Upper lobe of left lung (tissue), 6 donors: ENCODE measurements around the gene STAT3. TPM values are rescaled to one million over a fixed set of nuclear protein-coding genes. Genes with fewer than 3 reads are reported as not detected.
"Not testable (repeated sequence)": the region's sequence is repeated elsewhere in the genome, so short reads cannot be mapped to it uniquely, and the experiment has no call there.

Source experiments
- ATAC-seq, 2 donors: fragments of 200-7000 bp; cut with Tn5 transposase; one replicate each; pipeline ENCODE4 v1.9.1; 2022; ENCODE audit warnings: mild to moderate bottlenecking in 2 of 2, moderate library complexity in 2 of 2; ENCODE audit not compliant: low FRiP score in 2 of 2
- DNase-seq, 2 donors: peaks; one replicate each; pipeline ENCODE4 v3.0.0-alpha.2; 2019 to 2020
- H3K27ac ChIP-seq, 4 donors: fragments of 200-600 bp; sonication (generic); one replicate each; pipeline ENCODE4 v1.5.1; 2016 to 2019
- H3K27me3 ChIP-seq, 4 donors: fragments of 200-600 bp; sonication (generic); one replicate each; pipeline ENCODE4 v1.5.1; 2017 to 2019
- H3K36me3 ChIP-seq, 4 donors: fragments of 200-600 bp; sonication (generic); one replicate each; pipeline ENCODE4 v1.5.1; 2016 to 2019
- H3K4me1 ChIP-seq, 4 donors: fragments of 200-600 bp; sonication (generic); one replicate each; pipeline ENCODE4 v1.5.1; 2018 to 2019
- H3K4me3 ChIP-seq, 4 donors: fragments of 200-600 bp; sonication (generic); one replicate each; pipeline ENCODE4 v1.5.1; 2017 to 2019; ENCODE audit warnings: mild to moderate bottlenecking in 2 of 4, moderate library complexity in 1 of 4
- H3K9me3 ChIP-seq, 4 donors: fragments of 200-600 bp; sonication (generic); one replicate each; pipeline ENCODE4 v1.5.1; 2018 to 2019
- EP300 ChIP-seq, 4 donors: sonication (generic); formaldehyde crosslinking; IDR thresholded peaks; one replicate each; pipeline ENCODE4 v1.5.1; 2017; ENCODE audit warnings: antibody characterized with exemption in 4 of 4, control low read depth in 2 of 4
- POLR2A ChIP-seq, 4 donors: fragments of 450-650 bp; IDR thresholded peaks; one replicate each; pipeline ENCODE4 v1.5.1; 2016 to 2017; ENCODE audit warnings: antibody characterized with exemption in 4 of 4, mild to moderate bottlenecking in 2 of 4
- POLR2AphosphoS5 ChIP-seq, 2 donors: sonication (generic); formaldehyde crosslinking; IDR thresholded peaks; one replicate each; pipeline ENCODE4 v1.5.1; 2017; ENCODE audit warnings: antibody characterized with exemption in 2 of 2
- WGBS, 2 donors: methylation state at CpG; one replicate each; pipeline ENCODE4 v1.1.5; 2017 to 2018; 5-methylcytosine and 5-hydroxymethylcytosine counted together
- total RNA-seq, 6 donors: library from RNA; depleted of rRNA in 4 of 6; stranded (reverse); fragments of >200 nt in 4 of 6; gene quantifications; one replicate each; pipeline versions ENCODE4 v1.1.0 to v1.2.1, GENCODE V29; 2016 to 2021
- TF ChIP-seq, protein P1 (sequence below), 6 experiments: fragments of 450-650 bp in 4 of 6; fragments of 200-600 bp in 2 of 6; sonication (generic) in 2 of 6; IDR thresholded peaks; one replicate each; pipeline ENCODE4 v1.5.1; 2016 to 2019; ENCODE audit warnings: antibody characterized with exemption in 6 of 6
- donor health status: DM: no; HTN: no; CAD: no; lungs with moderate emphysema.
- donor health status: DM: no; HTN: yes; CAD: no; lungs with severe emphysema.

STAT3 gene
- total RNA-seq, 6 donors from 2014 or later = 228 to 335 (median 264) TPM

DNA sequence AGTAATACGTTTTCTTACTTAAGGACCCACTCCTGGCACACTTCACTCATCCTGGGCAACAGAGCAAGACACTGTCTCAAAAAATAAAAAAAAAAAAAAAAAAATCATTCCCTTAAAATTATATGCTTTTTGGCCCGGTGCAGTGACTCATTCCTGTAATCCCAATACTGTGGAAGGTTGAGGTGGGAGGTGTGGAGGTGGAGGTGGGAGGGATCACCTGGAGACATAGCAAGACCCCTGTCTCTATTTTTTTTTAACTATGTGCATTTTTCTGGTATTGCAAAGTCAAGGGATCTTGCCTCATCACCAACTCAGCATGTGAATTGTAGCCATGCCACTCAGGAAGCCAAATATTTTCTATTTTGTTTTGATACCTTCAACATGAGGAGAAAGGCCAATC is 121.8 kb downstream of the STAT3 start:
- H3K36me3 ChIP-seq = no peaks in the 10 kb centered on the region
- TF ChIP-seq POLR2A (IDR thresholded peaks at IDR 0.05) (no peak), EP300 (IDR thresholded peaks at IDR 0.05) (no peak), POLR2AphosphoS5 (IDR thresholded peaks at IDR 0.05) (no peak)
- TF ChIP-seq, protein P1, sequence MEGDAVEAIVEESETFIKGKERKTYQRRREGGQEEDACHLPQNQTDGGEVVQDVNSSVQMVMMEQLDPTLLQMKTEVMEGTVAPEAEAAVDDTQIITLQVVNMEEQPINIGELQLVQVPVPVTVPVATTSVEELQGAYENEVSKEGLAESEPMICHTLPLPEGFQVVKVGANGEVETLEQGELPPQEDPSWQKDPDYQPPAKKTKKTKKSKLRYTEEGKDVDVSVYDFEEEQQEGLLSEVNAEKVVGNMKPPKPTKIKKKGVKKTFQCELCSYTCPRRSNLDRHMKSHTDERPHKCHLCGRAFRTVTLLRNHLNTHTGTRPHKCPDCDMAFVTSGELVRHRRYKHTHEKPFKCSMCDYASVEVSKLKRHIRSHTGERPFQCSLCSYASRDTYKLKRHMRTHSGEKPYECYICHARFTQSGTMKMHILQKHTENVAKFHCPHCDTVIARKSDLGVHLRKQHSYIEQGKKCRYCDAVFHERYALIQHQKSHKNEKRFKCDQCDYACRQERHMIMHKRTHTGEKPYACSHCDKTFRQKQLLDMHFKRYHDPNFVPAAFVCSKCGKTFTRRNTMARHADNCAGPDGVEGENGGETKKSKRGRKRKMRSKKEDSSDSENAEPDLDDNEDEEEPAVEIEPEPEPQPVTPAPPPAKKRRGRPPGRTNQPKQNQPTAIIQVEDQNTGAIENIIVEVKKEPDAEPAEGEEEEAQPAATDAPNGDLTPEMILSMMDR (IDR thresholded peaks at IDR 0.05) = no peak
- H3K27me3 ChIP-seq = no peaks in the 10 kb centered on the region
- 88% methylated on average over 2 of the region's 2 CpGs for WGBS, 2 donors
- DNase-seq (no peak), ATAC-seq (no peak)
- H3K4me3 ChIP-seq = no peak overlapping the region
- no peaks in the 10 kb centered on the region for H3K9me3 ChIP-seq
- H3K27ac ChIP-seq = peak overlapping the region in 1 of 4 donors; percentile 64
- peaks cover 0 to 35% (median 12%) of the 10 kb centered on the region in 4 donors for H3K4me1 ChIP-seq

DNA sequence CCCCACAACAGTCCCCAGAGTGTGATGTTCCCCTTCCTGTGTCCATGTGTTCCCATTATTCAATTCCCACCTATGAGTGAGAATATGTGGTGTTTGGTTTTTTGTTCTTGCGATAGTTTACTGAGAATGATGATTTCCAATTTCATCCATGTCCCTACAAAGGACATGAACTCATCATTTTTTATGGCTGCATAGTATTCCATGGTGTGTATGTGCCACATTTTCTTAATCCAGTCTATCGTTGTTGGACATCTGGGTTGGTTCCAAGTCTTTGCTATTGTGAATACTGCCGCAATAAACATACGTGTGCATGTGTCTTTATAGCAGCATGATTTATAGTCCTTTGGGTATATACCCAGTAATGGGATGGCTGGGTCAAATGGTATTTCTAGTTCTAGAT is 123.9 kb downstream of the STAT3 start:
- WGBS, 2 donors = no CpG with 5 or more reads among the region's 4 CpGs
- H3K4me1 ChIP-seq = peaks cover 0 to 22% (median 11%) of the 10 kb centered on the region in 4 donors
- ATAC-seq, H3K4me3 ChIP-seq, H3K36me3 ChIP-seq, H3K9me3 ChIP-seq, H3K27me3 ChIP-seq, DNase-seq, H3K27ac ChIP-seq: not testable (repeated sequence)

Other genes starting within 250 kb of the STAT3 start
- gene RAB5C, start 233.5 kb downstream of the STAT3 start, total RNA-seq = 100 to 1,000 TPM in 3 of 6 donors, 10 to 100 TPM in 3; 57.6 to 183 (median 133) TPM
- gene KCNH4, start 207.3 kb downstream of the STAT3 start, total RNA-seq = under 1 TPM in 2 of 6 donors, not detected in 4; under 0.01 to 0.27 TPM
- gene HCRT, start 203.0 kb downstream of the STAT3 start, total RNA-seq = not detected
- gene GHDC, start 193.9 kb downstream of the STAT3 start, total RNA-seq = 10 to 100 TPM; 24.3 to 40.9 (median 33.0) TPM
- gene STAT5B, start 112.1 kb downstream of the STAT3 start, total RNA-seq = 100 to 1,000 TPM in 1 of 6 donors, 10 to 100 TPM in 5; 48.6 to 115 (median 66.3) TPM
- gene STAT5A, start 99.9 kb downstream of the STAT3 start, total RNA-seq = 100 to 1,000 TPM in 1 of 6 donors, 10 to 100 TPM in 5; 33.7 to 119 (median 70.3) TPM
- gene CAVIN1, start 34.8 kb upstream of the STAT3 start, total RNA-seq = 100 to 1,000 TPM in 5 of 6 donors, 10 to 100 TPM in 1; 89.1 to 406 (median 307) TPM
- gene ATP6V0A1, start 70.4 kb upstream of the STAT3 start, total RNA-seq = 100 to 1,000 TPM in 3 of 6 donors, 10 to 100 TPM in 3; 68.3 to 212 (median 118) TPM
- 10 to 100 TPM; 36.7 to 97.4 (median 68.4) TPM for gene NAGLU, start 147.8 kb upstream of the STAT3 start, total RNA-seq
- 1 to 10 TPM in 5 of 6 donors, not detected in 1; 1.3 to 6.3 (median 1.7) TPM for gene HSD17B1, start 164.5 kb upstream of the STAT3 start, total RNA-seq
- gene COASY, start 173.7 kb upstream of the STAT3 start, total RNA-seq = 10 to 100 TPM; 34.7 to 71.1 (median 51.4) TPM
- 100 to 1,000 TPM in 1 of 6 donors, 10 to 100 TPM in 5; 61.8 to 104 (median 83.5) TPM for gene MLX, start 178.7 kb upstream of the STAT3 start, total RNA-seq
- 1 to 10 TPM in 5 of 6 donors, not detected in 1; 1.9 to 6.8 (median 3.8) TPM for gene PSMC3IP, start 189.3 kb upstream of the STAT3 start, total RNA-seq
- 10 to 100 TPM; 47.1 to 89.7 (median 59.9) TPM for gene RETREG3, start 220.9 kb upstream of the STAT3 start, total RNA-seq
- 10 to 100 TPM; 27.3 to 55.4 (median 31.8) TPM for gene TUBG1, start 221.2 kb upstream of the STAT3 start, total RNA-seq